Right atrium auricular region (tissue), 2 donors: ENCODE data around the gene RAD51B. TPM values are rescaled to one million over a fixed set of nuclear protein-coding genes. Genes with fewer than 3 reads are reported as not detected.

Experiments
- DNase-seq: peaks from one replicate; pipeline ENCODE4 v3.0.0-alpha.2; 2019; ENCODE audit warnings: low spot score
- H3K27ac ChIP-seq, 2 donors: fragments of 200-600 bp; sonication (generic); 1 replicate in 1 of 2; 2 replicates in 1 of 2; pipeline ENCODE4 v1.5.1; 2016 to 2019
- H3K27me3 ChIP-seq, 2 donors: fragments of 200-600 bp; sonication (generic); one replicate each; pipeline versions ENCODE4 v1.5.1 to v1.6.0; 2017 to 2019
- H3K36me3 ChIP-seq: fragments of 200-600 bp; sonication (generic); one replicate; pipeline ENCODE4 v1.5.1; 2016
- H3K4me1 ChIP-seq, 2 donors: fragments of 200-600 bp; sonication (generic); one replicate each; pipeline versions ENCODE4 v1.5.1 to v1.6.0; 2017 to 2019
- H3K4me3 ChIP-seq, 2 donors: fragments of 200-600 bp; sonication (generic); 1 replicate in 1 of 2; 2 replicates in 1 of 2; pipeline ENCODE4 v1.5.1; 2017 to 2019; ENCODE audit warnings: mild to moderate bottlenecking in 1 of 2, moderate library complexity in 1 of 2
- H3K9me3 ChIP-seq, 2 donors: fragments of 200-600 bp; sonication (generic); one replicate each; pipeline ENCODE4 v1.5.1; 2019
- total RNA-seq, 2 donors: library from RNA; depleted of rRNA; stranded (reverse); fragments of >200 nt; gene quantifications; one replicate each; pipeline ENCODE4 v1.1.0, GENCODE V29; 2016
- TF ChIP-seq, protein P1 (sequence below), 2 donors: fragments of 200-600 bp; sonication (generic); IDR thresholded peaks; one replicate each; pipeline ENCODE4 v1.5.1; 2019; ENCODE audit warnings: antibody characterized with exemption in 2 of 2

The RAD51B gene
- total RNA-seq, 2 donors from 2014 or later, result 1.2 to 1.5 TPM

DNA sequence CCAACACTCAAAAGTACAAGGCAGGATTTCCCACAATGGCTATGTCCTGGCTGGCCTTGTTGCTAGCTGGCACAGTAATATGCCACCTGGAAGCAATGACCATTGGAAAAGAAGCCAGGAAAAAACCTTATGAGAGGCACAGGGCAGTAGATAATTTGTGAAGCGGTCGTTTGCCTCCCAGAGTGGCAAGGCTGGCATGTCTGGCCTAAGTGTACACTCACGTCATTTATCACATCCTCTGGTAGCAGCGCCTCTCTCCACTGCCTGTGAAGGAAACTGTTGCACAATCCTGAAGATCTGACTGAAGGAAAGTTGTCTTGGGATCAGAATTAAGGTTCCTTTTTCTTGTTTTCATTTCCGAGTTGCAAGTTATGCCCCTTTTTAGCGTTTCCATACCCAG, 564.8 kb downstream of the RAD51B start:
- H3K4me1 ChIP-seq, result peaks cover 0 to 30% of the 10 kb centered on the region in 2 donors
- H3K27me3 ChIP-seq, result no peaks in the 10 kb centered on the region

DNA sequence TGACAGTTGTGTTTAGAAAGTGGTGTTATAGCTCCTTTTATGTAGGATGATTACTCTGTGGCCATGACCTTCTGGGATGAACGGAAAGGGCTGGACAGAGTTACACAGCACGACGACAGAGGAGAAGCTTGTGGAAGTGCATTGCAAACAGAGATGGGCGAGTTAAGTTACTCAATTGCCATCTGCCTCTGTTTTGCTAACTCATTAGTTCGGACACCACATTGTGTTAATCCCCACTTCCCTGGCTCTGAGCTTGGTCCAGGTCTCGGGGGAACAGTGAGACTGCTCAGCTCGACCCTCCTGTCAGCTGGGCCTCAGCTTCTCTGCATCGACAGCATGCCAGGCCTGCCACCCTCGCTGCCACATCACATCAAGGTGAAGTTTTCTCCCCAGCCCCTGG, 565.3 kb downstream of the RAD51B start:
- Histone ChIP-seq H3K9me3 (no peaks in the 10 kb centered on the region), H3K36me3 (no peaks in the 10 kb centered on the region), H3K4me3 (no peak overlapping the region), H3K27ac (peak overlapping the region; percentile 41 to 63), H3K27me3 (no peaks in the 10 kb centered on the region), H3K4me1 (peaks cover 0 to 30% of the 10 kb centered on the region in 2 donors)
- DNase-seq, result no peak
- TF ChIP-seq, protein P1, sequence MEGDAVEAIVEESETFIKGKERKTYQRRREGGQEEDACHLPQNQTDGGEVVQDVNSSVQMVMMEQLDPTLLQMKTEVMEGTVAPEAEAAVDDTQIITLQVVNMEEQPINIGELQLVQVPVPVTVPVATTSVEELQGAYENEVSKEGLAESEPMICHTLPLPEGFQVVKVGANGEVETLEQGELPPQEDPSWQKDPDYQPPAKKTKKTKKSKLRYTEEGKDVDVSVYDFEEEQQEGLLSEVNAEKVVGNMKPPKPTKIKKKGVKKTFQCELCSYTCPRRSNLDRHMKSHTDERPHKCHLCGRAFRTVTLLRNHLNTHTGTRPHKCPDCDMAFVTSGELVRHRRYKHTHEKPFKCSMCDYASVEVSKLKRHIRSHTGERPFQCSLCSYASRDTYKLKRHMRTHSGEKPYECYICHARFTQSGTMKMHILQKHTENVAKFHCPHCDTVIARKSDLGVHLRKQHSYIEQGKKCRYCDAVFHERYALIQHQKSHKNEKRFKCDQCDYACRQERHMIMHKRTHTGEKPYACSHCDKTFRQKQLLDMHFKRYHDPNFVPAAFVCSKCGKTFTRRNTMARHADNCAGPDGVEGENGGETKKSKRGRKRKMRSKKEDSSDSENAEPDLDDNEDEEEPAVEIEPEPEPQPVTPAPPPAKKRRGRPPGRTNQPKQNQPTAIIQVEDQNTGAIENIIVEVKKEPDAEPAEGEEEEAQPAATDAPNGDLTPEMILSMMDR (IDR thresholded peaks at IDR 0.05), result no peak

More for the DNA sequence above, 564.8 kb downstream of the RAD51B start:
- peak; percentile 78 for DNase-seq
- H3K9me3 ChIP-seq, result no peaks in the 10 kb centered on the region
- TF ChIP-seq, protein P1 (IDR thresholded peaks at IDR 0.05), result no peak
- H3K36me3 ChIP-seq, result no peaks in the 10 kb centered on the region
- H3K4me3 ChIP-seq, result no peak overlapping the region
- peak overlapping the region; percentile 41 to 63 for H3K27ac ChIP-seq

DNA sequence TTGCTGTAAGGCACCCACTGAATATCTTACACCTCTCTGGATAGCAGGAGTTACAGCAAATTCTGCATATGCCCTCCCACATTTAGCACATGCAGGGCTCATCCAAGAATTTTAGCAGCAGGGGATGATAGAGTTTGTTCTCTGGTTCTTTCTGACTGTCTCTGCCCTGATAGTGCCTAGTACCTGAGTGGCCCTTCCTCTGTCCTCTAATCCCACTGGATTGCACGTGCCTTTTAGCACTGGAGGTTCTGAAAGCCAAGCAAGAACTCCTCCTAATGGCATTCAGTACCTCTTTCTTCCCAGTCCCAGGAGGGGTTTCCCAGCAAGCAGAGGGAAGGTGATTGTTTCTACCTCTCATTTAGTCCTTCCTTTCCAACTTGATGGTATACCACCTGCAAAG, 566.9 kb downstream of the RAD51B start:
- Histone ChIP-seq H3K36me3 (no peaks in the 10 kb centered on the region), H3K4me1 (peaks cover 0 to 30% of the 10 kb centered on the region in 2 donors), H3K9me3 (no peaks in the 10 kb centered on the region), H3K4me3 (no peak overlapping the region), H3K27ac (no peak overlapping the region), H3K27me3 (no peaks in the 10 kb centered on the region)
- no peak for DNase-seq
- TF ChIP-seq, protein P1 (IDR thresholded peaks at IDR 0.05), result no peak

DNA sequence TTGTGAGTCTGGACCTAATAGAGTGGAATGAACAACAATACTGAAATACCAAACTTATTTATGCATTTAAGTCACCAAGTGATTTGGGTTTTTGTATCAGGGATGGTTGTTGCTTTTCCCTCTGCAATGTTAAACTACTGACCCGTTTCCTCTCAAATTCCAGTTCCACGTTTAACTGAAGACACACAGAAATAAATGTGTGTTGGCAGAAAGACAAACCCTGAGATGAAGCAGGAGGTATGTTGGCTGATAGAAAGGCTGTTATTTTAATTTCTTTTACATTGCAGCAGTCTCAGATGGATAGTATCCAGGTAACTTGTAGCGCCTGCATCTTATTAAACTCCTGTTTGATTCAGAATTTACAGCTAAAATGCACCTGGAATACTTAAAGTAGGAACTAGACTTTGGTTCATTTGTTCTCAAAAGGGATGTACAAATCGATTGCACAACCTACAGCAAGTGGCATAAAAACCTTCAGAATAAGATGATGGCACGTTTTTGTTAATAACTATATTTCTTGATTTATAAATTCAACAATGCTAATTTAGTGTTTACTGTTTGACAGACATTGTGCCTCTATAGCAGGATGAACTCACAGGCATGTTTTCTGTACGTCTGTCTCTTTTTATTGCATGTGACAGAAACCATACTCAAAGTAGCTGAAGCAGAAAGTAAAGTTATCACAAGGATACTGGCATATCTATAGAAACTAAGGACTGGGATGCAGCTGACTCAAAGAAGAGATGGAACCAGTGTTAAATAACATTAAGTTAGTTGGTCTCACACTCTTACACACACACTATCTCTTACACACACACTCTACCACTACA, 567.6 kb downstream of the RAD51B start:
- Histone ChIP-seq H3K27ac (no peak overlapping the region), H3K4me1 (peaks cover 0 to 37% of the 10 kb centered on the region in 2 donors), H3K4me3 (no peak overlapping the region), H3K36me3 (no peaks in the 10 kb centered on the region), H3K27me3 (no peaks in the 10 kb centered on the region), H3K9me3 (no peaks in the 10 kb centered on the region)
- TF ChIP-seq, protein P1 (IDR thresholded peaks at IDR 0.05), result no peak
- DNase-seq, result no peak

DNA sequence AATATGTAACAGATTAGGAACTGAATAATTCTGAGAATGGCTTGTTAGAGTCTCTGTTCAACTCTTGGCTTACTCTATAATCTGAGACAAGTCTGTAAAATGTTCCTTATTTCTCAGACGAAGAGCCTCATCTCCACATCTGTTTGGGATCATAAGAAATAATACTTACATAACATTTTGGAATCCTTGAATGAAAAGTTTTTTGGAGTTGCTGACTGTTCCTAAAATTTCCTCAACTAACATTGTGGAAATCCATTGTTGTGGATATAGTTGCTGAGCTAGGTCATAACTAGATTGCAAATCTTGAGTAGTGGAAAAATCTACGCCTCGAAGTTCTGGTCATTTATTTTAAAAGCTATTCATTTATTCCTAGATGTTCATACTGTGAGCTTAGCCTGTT, 570.4 kb downstream of the RAD51B start:
- TF ChIP-seq, protein P1 (IDR thresholded peaks at IDR 0.05), result no peak
- peaks cover 0 to 53% of the 10 kb centered on the region in 2 donors for H3K4me1 ChIP-seq
- H3K36me3 ChIP-seq, result no peaks in the 10 kb centered on the region
- H3K9me3 ChIP-seq, result no peaks in the 10 kb centered on the region
- no peak for DNase-seq
- no peaks in the 10 kb centered on the region for H3K27me3 ChIP-seq
- H3K27ac ChIP-seq, result peak overlapping the region; percentile 6 to 74
- no peak overlapping the region for H3K4me3 ChIP-seq
